Suprapubic skin (tissue), 4 donors: ENCODE data around the gene LRP11. TPM values are rescaled to one million over a fixed set of nuclear protein-coding genes. Genes with fewer than 3 reads are reported as not detected.

Experiments
- DNase-seq, 2 donors: peaks; one replicate each; pipeline ENCODE4 v3.0.0-alpha.2; 2019; ENCODE audit warnings: low spot score in 2 of 2
- H3K27ac ChIP-seq: fragments of 200-600 bp; sonication (generic); one replicate; pipeline ENCODE4 v1.5.1; 2019
- H3K27me3 ChIP-seq: fragments of 200-600 bp; sonication (generic); one replicate; pipeline ENCODE4 v1.5.1; 2019
- H3K36me3 ChIP-seq: fragments of 200-600 bp; sonication (generic); one replicate; pipeline ENCODE4 v1.5.1; 2019
- H3K4me1 ChIP-seq: fragments of 200-600 bp; sonication (generic); one replicate; pipeline ENCODE4 v1.5.1; 2019
- H3K4me3 ChIP-seq: fragments of 200-600 bp; sonication (generic); one replicate; pipeline ENCODE4 v1.5.1; 2019; ENCODE audit warnings: mild to moderate bottlenecking
- H3K9me3 ChIP-seq: fragments of 200-600 bp; sonication (generic); one replicate; pipeline ENCODE4 v1.5.1; 2019
- CTCF ChIP-seq, 2 donors: fragments of 200-600 bp in 1 of 2; fragments of 450-650 bp in 1 of 2; sonication (generic) in 1 of 2; IDR thresholded peaks; one replicate each; pipeline ENCODE4 v1.5.1; 2016 to 2019; ENCODE audit warnings: antibody characterized with exemption in 2 of 2, mild to moderate bottlenecking in 1 of 2, moderate library complexity in 1 of 2
- EP300 ChIP-seq: sonication (generic); formaldehyde crosslinking; IDR thresholded peaks from one replicate; pipeline ENCODE4 v1.6.1; 2017; ENCODE audit warnings: antibody characterized with exemption
- POLR2A ChIP-seq, 2 donors: fragments of 450-650 bp; IDR thresholded peaks; one replicate each; pipeline ENCODE4 v1.6.1; 2017; ENCODE audit warnings: antibody characterized with exemption in 2 of 2, mild to moderate bottlenecking in 2 of 2, moderate library complexity in 2 of 2
- POLR2AphosphoS5 ChIP-seq, 3 donors: sonication (generic); formaldehyde crosslinking; IDR thresholded peaks; one replicate each; pipeline ENCODE4 v1.6.1; 2017; ENCODE audit warnings: antibody characterized with exemption in 3 of 3
- WGBS: methylation state at CpG from one replicate; pipeline ENCODE4 v1.1.5; 2018; 5-methylcytosine and 5-hydroxymethylcytosine counted together
- total RNA-seq, 4 donors: library from RNA; depleted of rRNA; stranded (reverse); fragments of >200 nt; gene quantifications; one replicate each; pipeline ENCODE4 v1.1.0, GENCODE V29; 2016

LRP11 gene
- total RNA-seq, 4 donors from 2014 or later = 43.6 to 77.2 (median 68.4) TPM

GRCh38 chr6:149860834-149861602 lies 3.1 kb downstream of the LRP11 start:
- Histone ChIP-seq H3K36me3 (no peaks in the 10 kb centered on the region), H3K9me3 (no peaks in the 10 kb centered on the region), H3K4me1 (peaks cover 59% of the 10 kb centered on the region), H3K27me3 (no peaks in the 10 kb centered on the region), H3K4me3 (no peak overlapping the region), H3K27ac (no peak overlapping the region)
- WGBS = 85% methylated on average over 14 of the region's 14 CpGs
- DNase-seq = no peak
- no peak for TF ChIP-seq CTCF (IDR thresholded peaks at IDR 0.05)
- TF ChIP-seq EP300 = no peak
- no peak for TF ChIP-seq POLR2AphosphoS5 (IDR thresholded peaks at IDR 0.05)
- TF ChIP-seq POLR2A (IDR thresholded peaks at IDR 0.05) = no peak

- Histone ChIP-seq H3K4me1 (peaks cover 63% of the 10 kb centered on the region), H3K27ac (no peak overlapping the region), H3K9me3 (no peaks in the 10 kb centered on the region), H3K27me3 (no peaks in the 10 kb centered on the region), H3K4me3 (no peak overlapping the region), H3K36me3 (no peaks in the 10 kb centered on the region)
- no peak for DNase-seq
- 90% methylated on average over 5 of the region's 5 CpGs for WGBS
- TF ChIP-seq POLR2A (IDR thresholded peaks at IDR 0.05) (no peak), CTCF (IDR thresholded peaks at IDR 0.05) (no peak), EP300 (no peak), POLR2AphosphoS5 (IDR thresholded peaks at IDR 0.05) (no peak)
Observed at GRCh38 chr6:149860513-149860833, 3.7 kb downstream of the LRP11 start.

GRCh38 chr6:149859938-149860337 lies 4.2 kb downstream of the LRP11 start:
- no peak for TF ChIP-seq POLR2A (IDR thresholded peaks at IDR 0.05)
- TF ChIP-seq POLR2AphosphoS5 (IDR thresholded peaks at IDR 0.05) = no peak
- TF ChIP-seq EP300 = no peak
- no peak for TF ChIP-seq CTCF (IDR thresholded peaks at IDR 0.05)
- H3K36me3 ChIP-seq = no peaks in the 10 kb centered on the region
- no peak for DNase-seq
- H3K27me3 ChIP-seq = no peaks in the 10 kb centered on the region
- no peaks in the 10 kb centered on the region for H3K9me3 ChIP-seq
- WGBS = 85% methylated on average over 3 of the region's 3 CpGs
- no peak overlapping the region for H3K4me3 ChIP-seq
- no peak overlapping the region for H3K27ac ChIP-seq
- peaks cover 65% of the 10 kb centered on the region for H3K4me1 ChIP-seq

GRCh38 chr6:149859368-149859767 lies 4.8 kb downstream of the LRP11 start:
- no peaks in the 10 kb centered on the region for H3K36me3 ChIP-seq
- WGBS = 76% methylated on average over 7 of the region's 7 CpGs
- TF ChIP-seq CTCF (IDR thresholded peaks at IDR 0.05) (no peak), POLR2AphosphoS5 (IDR thresholded peaks at IDR 0.05) (no peak), EP300 (no peak), POLR2A (IDR thresholded peaks at IDR 0.05) (no peak)
- DNase-seq = no peak
- peaks cover 65% of the 10 kb centered on the region for H3K4me1 ChIP-seq
- no peaks in the 10 kb centered on the region for H3K27me3 ChIP-seq
- no peak overlapping the region for H3K4me3 ChIP-seq
- H3K9me3 ChIP-seq = no peaks in the 10 kb centered on the region
- H3K27ac ChIP-seq = no peak overlapping the region

- WGBS = 70% methylated on average over 5 of the region's 5 CpGs
- Histone ChIP-seq H3K4me3 (no peak overlapping the region), H3K9me3 (no peaks in the 10 kb centered on the region), H3K4me1 (peaks cover 67% of the 10 kb centered on the region), H3K27me3 (no peaks in the 10 kb centered on the region), H3K27ac (no peak overlapping the region), H3K36me3 (no peaks in the 10 kb centered on the region)
- TF ChIP-seq EP300 (no peak), POLR2A (IDR thresholded peaks at IDR 0.05) (no peak), POLR2AphosphoS5 (IDR thresholded peaks at IDR 0.05) (no peak), CTCF (IDR thresholded peaks at IDR 0.05) (no peak)
- DNase-seq = no peak
Observed at GRCh38 chr6:149857541-149857940, 6.6 kb downstream of the LRP11 start.
